ENCODE measurements around the gene LRRC55.

GRCh38 chr11:57239348-57239747 lies 57.6 kb downstream of the LRRC55 start:
- TF ChIP-seq, protein P1, sequence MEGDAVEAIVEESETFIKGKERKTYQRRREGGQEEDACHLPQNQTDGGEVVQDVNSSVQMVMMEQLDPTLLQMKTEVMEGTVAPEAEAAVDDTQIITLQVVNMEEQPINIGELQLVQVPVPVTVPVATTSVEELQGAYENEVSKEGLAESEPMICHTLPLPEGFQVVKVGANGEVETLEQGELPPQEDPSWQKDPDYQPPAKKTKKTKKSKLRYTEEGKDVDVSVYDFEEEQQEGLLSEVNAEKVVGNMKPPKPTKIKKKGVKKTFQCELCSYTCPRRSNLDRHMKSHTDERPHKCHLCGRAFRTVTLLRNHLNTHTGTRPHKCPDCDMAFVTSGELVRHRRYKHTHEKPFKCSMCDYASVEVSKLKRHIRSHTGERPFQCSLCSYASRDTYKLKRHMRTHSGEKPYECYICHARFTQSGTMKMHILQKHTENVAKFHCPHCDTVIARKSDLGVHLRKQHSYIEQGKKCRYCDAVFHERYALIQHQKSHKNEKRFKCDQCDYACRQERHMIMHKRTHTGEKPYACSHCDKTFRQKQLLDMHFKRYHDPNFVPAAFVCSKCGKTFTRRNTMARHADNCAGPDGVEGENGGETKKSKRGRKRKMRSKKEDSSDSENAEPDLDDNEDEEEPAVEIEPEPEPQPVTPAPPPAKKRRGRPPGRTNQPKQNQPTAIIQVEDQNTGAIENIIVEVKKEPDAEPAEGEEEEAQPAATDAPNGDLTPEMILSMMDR (optimal IDR thresholded peaks at IDR 0.05 in 1 of 3, IDR thresholded peaks at IDR 0.05 in 1 of 3, conservative IDR thresholded peaks at IDR 0.05 in 1 of 3; ENCODE audit: extremely low read depth in 1 of 3, insufficient read depth in 2 of 3, low read length in 3 of 3), result no peak
- no peak for TF ChIP-seq EZH2 (IDR thresholded peaks at IDR 0.05; ENCODE audit: low read length)

Data from keratinocyte (primary cell).